ENCODE results near the gene TTC7B.

TTC7B gene

DNA sequence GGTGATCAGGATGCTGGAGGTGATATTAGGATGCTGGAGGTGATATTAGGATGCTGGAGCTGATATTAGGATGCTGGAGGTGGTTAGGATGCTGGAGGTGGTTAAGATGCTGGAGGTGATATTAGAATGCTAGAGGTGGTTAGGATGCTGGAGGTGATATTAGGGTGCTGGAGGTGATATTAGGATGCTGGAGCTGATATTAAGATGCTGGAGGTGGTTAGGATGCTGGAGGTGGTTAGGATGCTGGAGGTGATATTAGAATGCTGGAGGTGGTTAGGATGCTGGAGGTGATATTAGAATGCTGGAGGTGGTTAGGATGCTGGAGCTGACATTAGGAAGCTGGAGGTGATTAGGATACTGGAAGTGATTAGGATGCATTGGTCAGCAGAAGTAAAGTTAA is 318.0 kb downstream of the TTC7B start:
- DNase-seq: no peak

DNA sequence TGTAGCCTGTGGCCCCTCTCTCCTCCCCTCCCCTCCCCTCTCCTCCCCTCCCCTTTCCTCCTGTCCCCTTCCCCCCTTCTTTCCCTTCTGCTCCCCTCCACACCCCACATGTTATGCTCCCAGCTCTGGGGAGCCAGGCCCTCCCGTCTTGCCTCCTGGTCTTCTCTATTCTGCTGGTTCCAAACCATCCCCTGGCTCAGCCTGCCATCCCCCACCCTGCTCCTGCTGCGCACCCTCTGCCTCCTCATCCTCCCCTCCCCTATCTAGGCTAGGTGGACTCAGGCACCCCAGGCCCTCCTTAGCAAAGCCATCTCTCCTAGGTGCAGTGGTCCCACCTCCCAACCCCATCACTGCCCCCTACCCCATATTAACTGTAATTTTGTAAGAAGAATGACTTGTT is 319.9 kb downstream of the TTC7B start:
- no peak for DNase-seq

DNA sequence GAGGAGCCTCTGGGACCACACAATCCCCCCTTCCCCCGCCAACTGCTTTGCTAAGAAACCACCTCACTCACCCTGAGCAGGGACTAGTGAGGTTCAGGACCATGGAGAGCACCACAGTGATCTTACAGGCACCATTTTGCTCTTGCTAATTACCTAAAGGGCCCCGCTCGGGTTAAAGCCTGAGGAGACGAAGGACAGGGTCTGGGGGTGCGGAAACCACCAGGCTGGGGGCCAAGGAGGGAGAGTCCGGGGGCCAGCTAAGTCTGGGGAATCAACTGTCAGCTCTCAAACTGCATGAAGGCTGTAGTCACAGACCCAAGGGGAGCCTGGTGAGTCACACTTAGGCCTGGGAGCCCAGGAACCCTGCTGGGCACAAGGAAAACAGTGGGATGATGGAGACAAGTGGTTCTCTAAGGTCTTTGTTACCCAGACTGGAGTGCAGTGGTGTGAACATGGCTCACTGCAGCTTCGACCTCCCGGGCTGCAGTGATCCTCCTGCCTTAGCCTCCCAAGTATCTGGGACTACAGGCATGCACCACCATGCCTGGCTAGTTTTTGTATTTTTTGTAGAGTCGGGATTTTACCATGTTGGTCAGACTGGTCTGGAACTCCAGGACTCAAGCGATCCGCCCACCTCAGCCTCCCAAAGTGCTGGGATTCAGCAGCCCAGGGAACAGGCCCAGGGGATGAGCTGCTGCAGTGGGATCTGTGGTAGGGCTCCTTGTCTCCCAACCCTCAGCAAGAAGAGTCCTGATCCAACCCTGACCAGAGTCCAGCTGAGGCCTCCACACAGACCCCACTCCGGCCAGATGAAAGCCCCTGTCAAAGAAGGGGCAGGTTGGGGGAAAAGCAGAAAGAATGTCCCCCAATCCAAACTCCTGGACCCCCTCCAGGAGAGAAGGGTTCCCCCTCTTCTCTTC is 320.6 kb downstream of the TTC7B start:
- no peak for DNase-seq

DNA sequence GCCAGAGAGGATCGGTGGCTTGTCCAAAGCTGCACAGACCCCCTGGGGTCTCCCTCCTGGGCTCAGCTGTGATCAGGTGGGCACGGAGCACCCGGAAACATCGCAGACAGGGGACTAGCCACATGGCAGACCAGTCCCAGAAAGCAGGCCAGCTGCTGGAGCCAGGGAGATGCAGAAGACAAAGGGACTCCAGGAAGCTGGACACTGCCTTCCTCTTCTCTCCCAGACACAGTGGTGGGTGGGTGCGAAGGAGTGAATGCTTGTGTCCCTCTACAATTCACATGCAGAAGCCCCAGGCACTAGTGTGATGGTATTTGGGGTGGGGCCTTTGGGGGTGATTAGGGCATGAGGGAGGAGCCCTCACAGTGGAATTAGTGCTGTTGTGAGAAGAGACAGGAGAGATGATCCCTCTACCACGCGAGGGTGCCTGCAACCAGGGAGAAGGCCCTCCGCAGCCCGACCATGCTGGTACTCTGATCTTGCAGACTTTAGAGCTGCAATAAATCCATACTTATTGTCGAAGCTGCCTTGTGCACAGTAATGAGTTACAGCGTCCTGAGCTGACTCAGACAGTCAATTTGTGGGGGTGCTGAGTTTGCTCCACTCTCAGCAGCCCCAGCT is 324.2 kb downstream of the TTC7B start:
- no peak for DNase-seq

- no peak for DNase-seq
These were observed 324.9 kb downstream of the TTC7B start for GRCh38 chr14:90491221-90491885.

DNA sequence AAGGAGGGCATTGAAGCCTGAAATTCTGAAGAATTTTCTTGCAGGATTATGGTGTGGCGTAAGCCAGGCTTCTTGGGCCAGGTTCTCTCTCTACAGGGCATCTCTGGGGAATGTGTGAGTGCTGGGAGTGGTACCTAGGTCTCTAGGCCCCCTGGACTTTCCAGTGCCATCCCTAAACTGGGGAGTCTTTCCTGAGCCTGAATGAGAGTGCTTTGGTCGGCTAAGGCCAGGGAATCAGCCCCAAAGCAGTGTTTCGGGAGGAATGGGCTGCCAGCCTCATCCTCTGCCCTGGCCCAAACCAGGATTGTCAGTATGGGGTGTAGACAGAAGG is 325.5 kb downstream of the TTC7B start:
- no peak for DNase-seq

GRCh38 chr14:90489916-90490719 is 326.1 kb downstream of the TTC7B start:
- no peak for DNase-seq

DNA sequence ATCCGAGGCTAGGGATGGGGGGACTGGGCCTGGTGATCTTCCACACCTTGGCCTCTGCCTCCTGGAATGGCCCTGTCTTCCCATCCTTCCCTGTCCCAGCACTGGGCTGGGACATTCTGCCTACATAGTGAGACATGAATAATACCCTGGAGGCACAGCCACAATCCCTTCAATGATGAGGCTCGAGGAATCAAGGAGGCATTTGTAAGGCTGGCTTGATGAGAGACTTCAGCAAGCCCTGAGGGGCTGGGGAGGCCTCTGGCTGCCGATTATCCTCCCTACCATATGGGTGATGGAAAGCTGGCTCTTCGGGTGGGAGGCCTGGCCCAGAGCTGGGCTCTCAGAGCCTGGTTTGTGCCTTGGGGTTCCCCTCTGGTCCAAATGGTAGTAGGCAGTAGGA is 326.9 kb downstream of the TTC7B start:
- no peak for DNase-seq

GRCh38 chr14:90488256-90488655 is 328.0 kb downstream of the TTC7B start:
- DNase-seq: no peak

DNA sequence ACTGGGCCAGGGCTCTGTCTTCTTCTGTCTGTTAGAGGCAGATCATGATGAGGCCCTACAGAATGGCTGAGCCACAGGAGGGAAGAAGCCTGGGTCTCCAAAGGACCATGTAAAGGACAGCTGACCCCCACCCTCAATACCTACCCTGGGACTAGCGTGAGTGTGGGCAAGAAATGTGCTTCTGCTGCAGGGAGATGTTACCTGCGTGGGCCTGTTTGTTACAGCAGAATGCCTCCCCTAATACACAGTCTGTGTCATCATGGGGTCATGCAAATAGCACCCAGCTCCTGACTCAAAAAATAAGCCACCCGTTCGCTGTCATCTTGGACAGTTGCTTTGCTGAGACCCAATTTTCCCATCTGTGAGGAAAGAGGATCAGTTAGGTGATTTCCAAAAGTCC is 328.8 kb downstream of the TTC7B start:
- DNase-seq: no peak

GRCh38 chr14:90487031-90487430 is 329.2 kb downstream of the TTC7B start:
- DNase-seq: peak; percentile 90

DNA sequence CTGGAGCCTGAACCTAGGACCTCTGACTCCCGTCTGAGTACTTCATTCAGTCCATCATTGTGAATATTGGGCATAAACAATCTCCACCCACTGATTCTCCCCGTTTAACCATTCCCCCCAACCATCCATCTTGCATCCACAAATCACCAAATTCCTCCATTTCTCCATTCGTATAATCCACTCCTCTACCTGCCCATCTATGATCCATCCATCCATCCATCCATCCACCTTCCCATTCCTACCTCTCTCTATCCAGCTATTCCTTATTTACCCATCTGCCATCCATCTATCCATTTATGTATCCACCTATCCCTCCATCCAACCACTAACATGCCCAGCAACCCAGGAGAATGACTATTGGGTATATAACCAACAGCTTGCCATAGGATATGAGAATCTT is 331.9 kb downstream of the TTC7B start:
- DNase-seq: no peak

GRCh38 chr14:90483571-90483974 is 332.7 kb downstream of the TTC7B start:
- no peak for DNase-seq

DNA sequence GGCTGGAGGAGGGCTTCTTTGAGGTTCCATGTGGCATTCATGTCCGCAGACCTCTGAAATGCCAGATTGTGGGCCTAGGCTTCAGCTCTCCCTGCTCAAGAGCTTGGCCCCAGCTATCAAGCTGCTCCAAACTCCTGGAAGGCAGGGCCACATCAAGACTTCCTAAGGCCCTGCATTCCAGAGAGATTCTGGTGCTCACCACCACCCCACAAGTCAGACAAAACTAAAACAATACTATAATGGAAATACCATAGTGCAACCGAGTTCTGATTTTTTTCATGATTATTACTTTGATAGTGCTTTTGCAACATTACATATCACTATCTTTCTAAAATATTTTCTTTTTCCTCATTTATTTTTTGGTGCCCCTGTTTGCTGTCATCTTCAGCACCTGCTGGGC is 333.1 kb downstream of the TTC7B start:
- no peak for DNase-seq

GRCh38 chr14:90475298-90475697 is 340.9 kb downstream of the TTC7B start:
- no peak for DNase-seq
